Gastrocnemius medialis (tissue), 4 donors: ENCODE results near the gene ATE1. TPM values are rescaled to one million over a fixed set of nuclear protein-coding genes. Genes with fewer than 3 reads are reported as not detected.

Experiments
- ATAC-seq, 2 donors: fragments of 150-250 bp; one replicate each; pipeline ENCODE4 v1.9.1; 2016
- DNase-seq, 2 donors: peaks; one replicate each; pipeline ENCODE4 v3.0.0-alpha.2; 2019
- H3K27ac ChIP-seq, 4 donors: fragments of 200-600 bp; sonication (generic); 1 replicate in 1 of 4; 2 replicates in 3 of 4; pipeline ENCODE4 v1.5.1; 2016 to 2018; ENCODE audit warnings: mild to moderate bottlenecking in 2 of 4, moderate library complexity in 1 of 4
- H3K27me3 ChIP-seq, 3 donors: fragments of 200-600 bp; sonication (generic) in 2 of 3; 1 replicate in 1 of 3; 2 replicates in 2 of 3; pipeline versions ENCODE4 v1.5.1 to v1.6.0; 2016 to 2019; ENCODE audit warnings: mild to moderate bottlenecking in 1 of 3, moderate library complexity in 1 of 3
- H3K36me3 ChIP-seq, 2 donors: fragments of 200-600 bp; sonication (generic) in 1 of 2; one replicate each; pipeline ENCODE4 v1.5.1; 2017 to 2018
- H3K4me1 ChIP-seq, 2 donors: fragments of 200-600 bp; sonication (generic) in 1 of 2; one replicate each; pipeline ENCODE4 v1.5.1; 2016 to 2017; ENCODE audit warnings: mild to moderate bottlenecking in 2 of 2
- H3K4me3 ChIP-seq, 4 donors: fragments of 200-600 bp; sonication (generic) in 3 of 4; 1 replicate in 1 of 4; 2 replicates in 3 of 4; pipeline ENCODE4 v1.5.1; 2016 to 2019; ENCODE audit warnings: mild to moderate bottlenecking in 2 of 4
- H3K9me3 ChIP-seq, 3 donors: fragments of 200-600 bp; sonication (generic) in 2 of 3; 1 replicate in 1 of 3; 2 replicates in 2 of 3; pipeline ENCODE4 v1.5.1; 2016 to 2019
- POLR2A ChIP-seq, 2 donors: fragments of 450-650 bp; IDR thresholded peaks; one replicate each; pipeline ENCODE4 v1.6.1; 2017; ENCODE audit warnings: antibody characterized with exemption in 2 of 2, mild to moderate bottlenecking in 2 of 2, moderate library complexity in 2 of 2
- in situ Hi-C, 4 donors: fragments of 200-750 bp; cut with MboI; loops; one replicate each; pipeline versions ENCODE4 v1.15.0 to v1.8.0; 2017; ENCODE audit warnings: low sequenced_read_pairs in 4 of 4
- intact Hi-C: fragments of 100-400 bp; cut with DNase I; formaldehyde crosslinking; loops from one replicate; pipeline ENCODE4 v1.15.1; 2023; ENCODE audit warnings: low total_unique reads
- total RNA-seq, 4 donors: library from RNA; depleted of rRNA; stranded (reverse); fragments of >200 nt; gene quantifications; one replicate each; pipeline versions ENCODE4 v1.1.0 to v1.2.3, GENCODE V29; 2016
- TF ChIP-seq, protein P1 (sequence below), 5 experiments: fragments of 450-650 bp in 3 of 5; fragments of 200-600 bp in 2 of 5; sonication (generic) in 2 of 5; IDR thresholded peaks in 4 of 5; conservative IDR thresholded peaks in 1 of 5; 1 replicate in 4 of 5; 2 replicates in 1 of 5; pipeline ENCODE4 v1.5.1; 2016 to 2019; ENCODE audit warnings: antibody characterized with exemption in 5 of 5, mild to moderate bottlenecking in 3 of 5, moderate library complexity in 3 of 5

The ATE1 gene
- total RNA-seq, 4 donors from 2014 or later, result 34.3 to 57.6 (median 39.4) TPM

- no peak for TF ChIP-seq POLR2A (IDR thresholded peaks at IDR 0.05)
- TF ChIP-seq, protein P1, sequence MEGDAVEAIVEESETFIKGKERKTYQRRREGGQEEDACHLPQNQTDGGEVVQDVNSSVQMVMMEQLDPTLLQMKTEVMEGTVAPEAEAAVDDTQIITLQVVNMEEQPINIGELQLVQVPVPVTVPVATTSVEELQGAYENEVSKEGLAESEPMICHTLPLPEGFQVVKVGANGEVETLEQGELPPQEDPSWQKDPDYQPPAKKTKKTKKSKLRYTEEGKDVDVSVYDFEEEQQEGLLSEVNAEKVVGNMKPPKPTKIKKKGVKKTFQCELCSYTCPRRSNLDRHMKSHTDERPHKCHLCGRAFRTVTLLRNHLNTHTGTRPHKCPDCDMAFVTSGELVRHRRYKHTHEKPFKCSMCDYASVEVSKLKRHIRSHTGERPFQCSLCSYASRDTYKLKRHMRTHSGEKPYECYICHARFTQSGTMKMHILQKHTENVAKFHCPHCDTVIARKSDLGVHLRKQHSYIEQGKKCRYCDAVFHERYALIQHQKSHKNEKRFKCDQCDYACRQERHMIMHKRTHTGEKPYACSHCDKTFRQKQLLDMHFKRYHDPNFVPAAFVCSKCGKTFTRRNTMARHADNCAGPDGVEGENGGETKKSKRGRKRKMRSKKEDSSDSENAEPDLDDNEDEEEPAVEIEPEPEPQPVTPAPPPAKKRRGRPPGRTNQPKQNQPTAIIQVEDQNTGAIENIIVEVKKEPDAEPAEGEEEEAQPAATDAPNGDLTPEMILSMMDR (IDR thresholded peaks at IDR 0.05 in 4 of 5, conservative IDR thresholded peaks at IDR 0.05 in 1 of 5), result no peak
- in situ Hi-C loops (no loop called here), intact Hi-C loops (no loop called here)
- Histone ChIP-seq H3K4me1 (no peaks in the 10 kb centered on the region), H3K27ac (no peak overlapping the region), H3K36me3 (no peaks in the 10 kb centered on the region), H3K9me3 (no peaks in the 10 kb centered on the region), H3K4me3 (no peak overlapping the region), H3K27me3 (peaks cover 0 to 4% (median 0%) of the 10 kb centered on the region in 3 donors)
- no peak for ATAC-seq
- DNase-seq, result no peak
Observed at GRCh38 chr10:121690970-121691369, 236.9 kb downstream of the ATE1 start.

Other genes with a start within 250 kb of the ATE1 start
- gene NSMCE4A, start 47.2 kb upstream of the ATE1 start, total RNA-seq, result 10 to 100 TPM; 20.1 to 37.7 (median 26.9) TPM
- gene TACC2, start 61.1 kb upstream of the ATE1 start, total RNA-seq, result 100 to 1,000 TPM; 105 to 334 (median 235) TPM